ENCODE results near the gene RBM41.
"Not testable (repeated sequence)": the region's sequence is repeated elsewhere in the genome, so short reads cannot be mapped to it uniquely, and the experiment has no call there.

- not testable (repeated sequence) for TF ChIP-seq HOXA7 (CRISPR knock-in tag; IDR thresholded peaks at IDR 0.05; ENCODE audit: borderline replicate concordance); ZNF416 (tag by site-specific recombination; IDR thresholded peaks at IDR 0.05); PBX3 (CRISPR knock-in tag; IDR thresholded peaks at IDR 0.05); ZNF138 (tag by site-specific recombination; IDR thresholded peaks at IDR 0.05; ENCODE audit: borderline replicate concordance); TCF7L2 (IDR thresholded peaks at IDR 0.05; ENCODE audit: borderline replicate concordance, low read depth, low read length); MYNN (tag by site-specific recombination; IDR thresholded peaks at IDR 0.05; ENCODE audit: borderline replicate concordance); CTCF (tag by site-specific recombination; IDR thresholded peaks at IDR 0.05); ZNF791 (tag by site-specific recombination; IDR thresholded peaks at IDR 0.05); ZSCAN16 (tag by site-specific recombination; IDR thresholded peaks at IDR 0.05)
Measured at GRCh38 chrX:107057731-107058130, 60.9 kb downstream of the RBM41 start.

All from HEK293 (cell line).